ENCODE results near the gene UVRAG.

Gene UVRAG

DNA sequence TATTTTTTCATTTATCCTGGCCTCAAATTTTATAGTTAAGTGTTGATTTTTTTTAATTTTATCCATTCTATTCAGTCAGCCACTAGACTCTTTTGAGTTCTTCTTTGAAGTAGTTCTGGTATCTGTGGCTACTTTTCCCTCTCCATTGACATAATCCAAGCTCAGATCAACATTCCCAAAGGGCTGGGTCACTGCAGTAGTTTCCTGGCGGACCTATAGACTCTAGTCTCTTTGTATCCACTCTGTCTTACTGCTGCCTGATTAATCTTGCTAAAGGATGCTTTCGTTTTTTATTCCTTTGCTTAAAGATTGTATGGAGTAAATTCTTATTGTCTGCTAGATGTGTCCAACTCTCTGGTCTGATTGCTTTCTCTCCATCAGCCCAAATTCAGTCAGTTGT, 87.6 kb downstream of the UVRAG start:
- no peak overlapping the region for H3K4me3 Mint-ChIP-seq
- no peak for ATAC-seq (replicated peaks)
- no peaks in the 10 kb centered on the region for H3K9me3 Mint-ChIP-seq
- H3K36me3 Mint-ChIP-seq = peaks cover 42 to 63% of the 10 kb centered on the region in 2 donors
- DNase-seq = no peak
- H3K27me3 Mint-ChIP-seq = no peaks in the 10 kb centered on the region
- H3K27ac Mint-ChIP-seq = no peak overlapping the region
- peaks cover 43 to 86% of the 10 kb centered on the region in 2 donors for H3K4me1 Mint-ChIP-seq

GRCh38 chr11:75903276-75903675, 88.3 kb downstream of the UVRAG start:
- Mint-ChIP-seq H3K4me1 (peaks cover 44 to 90% of the 10 kb centered on the region in 2 donors), H3K9me3 (no peaks in the 10 kb centered on the region), H3K27me3 (no peaks in the 10 kb centered on the region), H3K4me3 (peak overlapping the region in 1 of 2 donors; percentile 9), H3K27ac (no peak overlapping the region), H3K36me3 (peaks cover 46 to 65% of the 10 kb centered on the region in 2 donors)
- ATAC-seq (replicated peaks) (no peak), DNase-seq (no peak)

GRCh38 chr11:75905434-75905833, 90.4 kb downstream of the UVRAG start:
- DNase-seq = no peak
- peaks cover 48 to 89% of the 10 kb centered on the region in 2 donors for H3K4me1 Mint-ChIP-seq
- ATAC-seq (replicated peaks) = no peak
- H3K9me3 Mint-ChIP-seq = no peaks in the 10 kb centered on the region
- no peak overlapping the region for H3K27ac Mint-ChIP-seq
- no peaks in the 10 kb centered on the region for H3K27me3 Mint-ChIP-seq
- no peak overlapping the region for H3K4me3 Mint-ChIP-seq
- H3K36me3 Mint-ChIP-seq = peaks cover 47 to 61% of the 10 kb centered on the region in 2 donors

GRCh38 chr11:75907906-75908527, 93.0 kb downstream of the UVRAG start:
- ATAC-seq (replicated peaks) (no peak), DNase-seq (no peak)
- H3K9me3 Mint-ChIP-seq = no peaks in the 10 kb centered on the region
- peaks cover 47 to 62% of the 10 kb centered on the region in 2 donors for H3K36me3 Mint-ChIP-seq
- H3K27me3 Mint-ChIP-seq = no peaks in the 10 kb centered on the region
- H3K27ac Mint-ChIP-seq = peak overlapping the region; percentile 47
- peaks cover 31 to 68% of the 10 kb centered on the region in 2 donors for H3K4me1 Mint-ChIP-seq
- H3K4me3 Mint-ChIP-seq = peak overlapping the region in 1 of 2 donors; percentile 47

- Mint-ChIP-seq H3K27me3 (no peaks in the 10 kb centered on the region), H3K4me3 (no peak overlapping the region), H3K4me1 (peaks cover 23 to 61% of the 10 kb centered on the region in 2 donors), H3K9me3 (no peaks in the 10 kb centered on the region), H3K27ac (no peak overlapping the region), H3K36me3 (peaks cover 52 to 70% of the 10 kb centered on the region in 2 donors)
- ATAC-seq (replicated peaks) (no peak), DNase-seq (no peak)
These were observed 95.6 kb downstream of the UVRAG start for GRCh38 chr11:75910426-75911145.

GRCh38 chr11:75911459-75911858, 96.4 kb downstream of the UVRAG start:
- Mint-ChIP-seq H3K4me3 (no peak overlapping the region), H3K27ac (no peak overlapping the region), H3K4me1 (peaks cover 23 to 57% of the 10 kb centered on the region in 2 donors), H3K9me3 (no peaks in the 10 kb centered on the region), H3K27me3 (no peaks in the 10 kb centered on the region), H3K36me3 (peaks cover 48 to 68% of the 10 kb centered on the region in 2 donors)
- DNase-seq (no peak), ATAC-seq (replicated peaks) (no peak)

DNA sequence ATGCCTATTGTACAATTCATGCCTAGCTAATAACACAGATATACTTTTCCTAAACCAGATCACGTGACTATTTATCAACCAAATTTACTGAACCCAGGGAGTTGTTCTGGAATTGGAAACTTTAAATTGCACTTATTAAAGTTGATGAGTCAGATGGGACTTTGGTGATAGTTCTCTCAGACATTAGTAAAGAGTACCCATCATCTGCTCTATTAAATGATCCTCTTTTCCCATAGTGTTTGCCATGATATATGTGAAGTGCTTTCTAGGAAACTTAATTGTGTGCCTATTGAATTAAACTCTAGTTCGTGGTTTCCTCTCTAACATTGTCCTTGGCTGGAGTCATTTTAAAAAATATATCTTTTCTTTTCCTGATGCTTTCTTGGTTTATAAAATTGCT, 99.0 kb downstream of the UVRAG start:
- Mint-ChIP-seq H3K27me3 (no peaks in the 10 kb centered on the region), H3K36me3 (peaks cover 48 to 61% of the 10 kb centered on the region in 2 donors)

DNA sequence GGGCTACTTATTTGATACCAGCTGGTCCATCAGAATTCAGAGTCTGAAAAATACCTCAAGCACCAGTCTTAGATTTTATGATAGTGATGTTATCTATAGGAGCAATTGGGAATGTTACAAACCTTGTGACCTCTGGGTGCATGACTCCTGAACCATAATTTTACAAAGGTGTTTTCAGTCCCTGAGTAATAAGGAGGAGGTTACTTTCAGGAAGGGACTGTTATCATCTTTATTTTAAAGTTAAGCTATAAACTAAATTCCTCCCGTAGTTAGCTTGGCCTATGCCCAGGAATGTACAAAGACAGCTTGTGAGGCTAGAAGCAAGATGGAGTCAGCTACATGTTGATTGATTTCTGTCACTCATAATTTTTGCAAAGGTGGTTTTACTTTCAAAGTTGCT, 101.9 kb downstream of the UVRAG start:
- H3K27me3 Mint-ChIP-seq = no peaks in the 10 kb centered on the region
- peaks cover 0 to 2% of the 10 kb centered on the region in 2 donors for H3K9me3 Mint-ChIP-seq
- H3K27ac Mint-ChIP-seq = no peak overlapping the region
- H3K4me1 Mint-ChIP-seq = peaks cover 22 to 71% of the 10 kb centered on the region in 2 donors
- DNase-seq = no peak
- no peak for ATAC-seq (replicated peaks)
- H3K36me3 Mint-ChIP-seq = peaks cover 52 to 61% of the 10 kb centered on the region in 2 donors
- no peak overlapping the region for H3K4me3 Mint-ChIP-seq

More for the DNA sequence above, 99.0 kb downstream of the UVRAG start:
- Mint-ChIP-seq H3K4me3 (no peak overlapping the region), H3K9me3 (no peaks in the 10 kb centered on the region), H3K4me1 (peaks cover 19 to 56% of the 10 kb centered on the region in 2 donors), H3K27ac (no peak overlapping the region)
- ATAC-seq (replicated peaks) = no peak
- DNase-seq = no peak

DNA sequence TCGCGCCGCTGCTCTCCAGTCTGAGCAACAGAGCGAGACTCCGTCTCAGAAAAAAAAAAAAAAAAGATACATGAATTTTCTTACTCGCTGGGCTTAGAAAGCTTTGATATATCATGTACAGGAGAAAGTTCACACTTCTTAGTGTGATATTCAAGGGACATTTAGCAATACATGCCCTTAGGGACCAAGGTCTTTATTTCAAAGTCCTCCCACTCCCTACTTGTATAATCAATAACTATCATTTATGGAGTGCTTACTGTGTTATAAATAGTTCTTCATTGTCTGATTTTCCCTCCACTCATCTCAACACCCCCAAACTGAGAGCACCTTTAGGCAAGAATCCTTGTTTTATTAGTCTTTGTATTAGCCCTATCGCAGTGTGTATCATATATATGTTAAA, 103.3 kb downstream of the UVRAG start:
- Mint-ChIP-seq H3K4me3 (no peak overlapping the region), H3K27me3 (no peaks in the 10 kb centered on the region), H3K9me3 (peaks cover 0 to 2% of the 10 kb centered on the region in 2 donors), H3K4me1 (peaks cover 22 to 72% of the 10 kb centered on the region in 2 donors), H3K27ac (no peak overlapping the region), H3K36me3 (peaks cover 42 to 49% of the 10 kb centered on the region in 2 donors)
- ATAC-seq (replicated peaks) = no peak
- DNase-seq = no peak

DNA sequence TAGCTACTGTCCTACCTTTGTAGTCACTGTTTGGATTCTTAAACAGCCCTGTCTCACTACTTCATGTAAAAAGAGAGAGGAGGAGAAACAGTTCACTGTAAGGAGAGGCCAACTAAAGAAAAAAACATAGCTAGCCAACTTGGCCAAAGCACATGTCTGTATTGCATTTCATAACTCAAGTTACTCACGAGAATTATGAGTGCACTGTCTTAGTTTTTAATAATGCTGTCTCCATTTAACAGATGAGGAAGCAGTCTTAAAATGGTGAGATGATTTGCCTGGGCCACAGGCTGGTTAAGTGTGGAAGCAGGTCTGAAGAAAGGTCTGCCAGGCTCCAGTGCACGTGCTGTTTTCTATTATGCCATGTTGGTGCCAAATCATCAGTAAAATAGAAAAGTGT, 104.5 kb downstream of the UVRAG start:
- no peaks in the 10 kb centered on the region for H3K27me3 Mint-ChIP-seq
- H3K4me1 Mint-ChIP-seq = peaks cover 22 to 60% of the 10 kb centered on the region in 2 donors
- H3K9me3 Mint-ChIP-seq = peaks cover 0 to 2% of the 10 kb centered on the region in 2 donors
- peaks cover 34 to 41% of the 10 kb centered on the region in 2 donors for H3K36me3 Mint-ChIP-seq
- DNase-seq (no peak), ATAC-seq (replicated peaks) (peak; percentile 58 to 61)
- peak overlapping the region; percentile 28 to 48 for H3K4me3 Mint-ChIP-seq
- peak overlapping the region; percentile 82 for H3K27ac Mint-ChIP-seq

GRCh38 chr11:75920848-75921247, 105.8 kb downstream of the UVRAG start:
- DNase-seq = no peak
- Mint-ChIP-seq H3K9me3 (peaks cover 0 to 2% of the 10 kb centered on the region in 2 donors), H3K27me3 (no peaks in the 10 kb centered on the region), H3K4me3 (no peak overlapping the region), H3K4me1 (peaks cover 26 to 60% of the 10 kb centered on the region in 2 donors), H3K27ac (peak overlapping the region; percentile 56), H3K36me3 (peaks cover 36 to 37% of the 10 kb centered on the region in 2 donors)
- no peak for ATAC-seq (replicated peaks)

DNA sequence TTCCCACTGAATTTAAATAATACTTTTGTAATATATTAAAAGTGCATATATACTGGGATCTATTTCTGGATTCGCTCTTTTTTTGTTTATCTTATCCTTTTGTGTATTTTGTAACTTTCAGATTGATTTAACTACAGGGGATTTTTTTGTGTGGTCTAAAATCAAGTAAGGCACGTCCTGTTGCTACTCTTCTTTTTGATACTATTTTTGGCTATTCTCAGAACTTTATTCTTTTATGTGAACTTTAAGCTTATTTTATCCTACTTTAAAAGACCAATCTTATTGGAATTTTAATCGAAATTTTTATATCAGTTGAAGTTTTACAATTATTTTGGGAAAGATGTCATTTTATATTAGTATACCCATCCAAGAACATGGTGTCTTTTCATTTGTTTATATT, 106.8 kb downstream of the UVRAG start:
- Mint-ChIP-seq H3K27ac (no peak overlapping the region), H3K4me1 (peaks cover 25 to 62% of the 10 kb centered on the region in 2 donors), H3K9me3 (peaks cover 0 to 2% of the 10 kb centered on the region in 2 donors), H3K27me3 (no peaks in the 10 kb centered on the region), H3K4me3 (no peak overlapping the region), H3K36me3 (peaks cover 30 to 38% of the 10 kb centered on the region in 2 donors)
- DNase-seq (no peak), ATAC-seq (replicated peaks) (no peak)

DNA sequence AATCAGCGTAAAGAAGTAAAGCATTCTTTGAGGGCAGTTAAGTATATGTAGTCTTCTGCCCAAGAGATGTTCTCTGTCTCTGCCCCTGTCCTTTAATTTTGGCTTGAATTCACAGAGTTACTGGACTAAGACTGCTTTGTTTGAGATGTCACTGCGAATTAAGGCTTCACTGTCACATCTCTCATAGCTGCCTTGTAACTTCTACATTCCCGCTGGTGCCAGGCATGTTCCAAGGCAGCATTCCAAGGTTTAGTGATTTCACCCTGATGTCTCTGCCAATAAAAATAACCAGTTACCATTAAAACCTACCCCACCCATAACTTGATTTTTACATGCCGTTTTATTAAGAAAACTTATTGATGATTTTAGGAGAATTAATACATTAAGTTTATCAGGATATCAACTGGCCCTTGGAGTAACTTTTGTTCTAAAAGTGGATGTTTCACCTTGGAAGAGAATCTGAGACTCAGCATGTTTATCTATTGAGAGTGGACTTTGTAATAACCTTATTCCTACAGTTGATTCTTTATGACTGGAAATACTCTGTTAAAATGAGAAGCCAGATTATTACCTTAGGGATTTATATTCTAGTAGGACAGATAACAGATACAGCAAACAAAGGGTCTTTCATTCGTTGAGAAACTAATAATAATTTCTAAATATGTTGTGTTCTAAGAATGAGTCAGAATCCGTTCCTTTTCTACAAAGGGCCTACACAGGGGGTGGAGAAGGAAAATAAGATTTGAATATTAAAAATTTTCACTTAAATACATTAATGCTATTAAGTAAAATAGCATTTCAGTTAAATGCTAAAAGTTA, 110.2 kb downstream of the UVRAG start:
- DNase-seq = no peak
- Mint-ChIP-seq H3K27me3 (no peaks in the 10 kb centered on the region), H3K4me1 (peaks cover 25 to 49% of the 10 kb centered on the region in 2 donors)

GRCh38 chr11:75925785-75926164, 110.8 kb downstream of the UVRAG start:
- Mint-ChIP-seq H3K27me3 (no peaks in the 10 kb centered on the region), H3K27ac (no peak overlapping the region), H3K4me3 (no peak overlapping the region), H3K9me3 (peaks cover 0 to 3% of the 10 kb centered on the region in 2 donors), H3K36me3 (peaks cover 28 to 38% of the 10 kb centered on the region in 2 donors), H3K4me1 (peaks cover 22 to 46% of the 10 kb centered on the region in 2 donors)
- ATAC-seq (replicated peaks) (no peak), DNase-seq (no peak)

More for the DNA sequence above, 110.2 kb downstream of the UVRAG start:
- peaks cover 28 to 38% of the 10 kb centered on the region in 2 donors for H3K36me3 Mint-ChIP-seq
- ATAC-seq (replicated peaks) = no peak
- peaks cover 0 to 3% of the 10 kb centered on the region in 2 donors for H3K9me3 Mint-ChIP-seq
- no peak overlapping the region for H3K4me3 Mint-ChIP-seq
- peak overlapping the region; percentile 69 for H3K27ac Mint-ChIP-seq

Data from stimulated activated naive B cell treated with anti-CD40 and anti-IgM and Interleukin-4, amounts not matched to agents 10 μg/mL and 1 μg/mL and 100 μg/mL, for 72 hours (primary cell).